GM19240 (cell line): Measurements from ENCODE around the gene SF1.

Source experiments
- DNase-seq: peaks from one replicate; pipeline ENCODE4 v3.0.0; 2011; ENCODE audit warnings: low spot score; ENCODE audit not compliant: insufficient read length

Gene SF1

DNA sequence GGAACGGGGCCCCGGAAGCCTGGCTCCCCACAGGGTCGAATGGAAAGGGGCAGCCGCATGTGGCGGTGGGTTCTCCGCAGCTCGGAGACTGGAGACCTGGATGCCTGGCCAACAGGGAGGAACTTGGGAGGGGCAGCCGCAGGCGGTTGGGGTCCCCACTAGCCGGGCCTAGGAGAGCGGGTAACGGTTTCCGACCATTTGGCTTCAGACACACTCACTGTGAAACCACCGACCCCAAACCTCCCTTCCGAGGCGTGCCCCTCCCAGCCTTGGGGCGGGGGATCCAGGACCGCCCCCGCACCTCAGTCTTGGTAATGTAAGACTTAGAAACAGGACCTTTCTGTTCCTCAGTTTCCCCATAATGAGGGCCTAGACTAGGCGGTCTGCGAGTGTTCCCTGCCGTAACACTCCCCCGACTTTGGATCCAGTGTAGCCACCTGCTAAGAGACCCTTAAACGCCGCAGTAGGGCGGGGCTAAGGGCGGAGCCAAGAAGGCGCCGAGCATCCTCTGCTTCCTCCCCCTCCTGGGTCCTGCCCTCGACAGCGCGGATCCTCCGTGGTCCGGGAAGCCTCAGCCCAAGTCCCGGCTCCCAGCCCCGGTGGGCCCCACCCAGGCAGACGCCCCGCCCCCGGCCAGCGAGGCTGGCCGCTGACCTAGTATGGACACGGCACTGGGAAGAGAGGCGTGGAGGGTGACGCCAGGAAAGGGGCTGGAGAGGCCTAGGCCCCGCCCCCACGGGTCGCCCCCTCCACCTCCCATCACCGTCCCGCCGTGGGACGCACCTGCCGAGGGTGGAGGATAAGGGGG lies 32.6 kb downstream of the SF1 start:
- peak; percentile 67 for DNase-seq

- DNase-seq: no peak
Measured at GRCh38 chr11:64745189-64745520, 33.2 kb downstream of the SF1 start.

- DNase-seq: no peak
Measured at GRCh38 chr11:64744544-64745188, 33.7 kb downstream of the SF1 start.

DNA sequence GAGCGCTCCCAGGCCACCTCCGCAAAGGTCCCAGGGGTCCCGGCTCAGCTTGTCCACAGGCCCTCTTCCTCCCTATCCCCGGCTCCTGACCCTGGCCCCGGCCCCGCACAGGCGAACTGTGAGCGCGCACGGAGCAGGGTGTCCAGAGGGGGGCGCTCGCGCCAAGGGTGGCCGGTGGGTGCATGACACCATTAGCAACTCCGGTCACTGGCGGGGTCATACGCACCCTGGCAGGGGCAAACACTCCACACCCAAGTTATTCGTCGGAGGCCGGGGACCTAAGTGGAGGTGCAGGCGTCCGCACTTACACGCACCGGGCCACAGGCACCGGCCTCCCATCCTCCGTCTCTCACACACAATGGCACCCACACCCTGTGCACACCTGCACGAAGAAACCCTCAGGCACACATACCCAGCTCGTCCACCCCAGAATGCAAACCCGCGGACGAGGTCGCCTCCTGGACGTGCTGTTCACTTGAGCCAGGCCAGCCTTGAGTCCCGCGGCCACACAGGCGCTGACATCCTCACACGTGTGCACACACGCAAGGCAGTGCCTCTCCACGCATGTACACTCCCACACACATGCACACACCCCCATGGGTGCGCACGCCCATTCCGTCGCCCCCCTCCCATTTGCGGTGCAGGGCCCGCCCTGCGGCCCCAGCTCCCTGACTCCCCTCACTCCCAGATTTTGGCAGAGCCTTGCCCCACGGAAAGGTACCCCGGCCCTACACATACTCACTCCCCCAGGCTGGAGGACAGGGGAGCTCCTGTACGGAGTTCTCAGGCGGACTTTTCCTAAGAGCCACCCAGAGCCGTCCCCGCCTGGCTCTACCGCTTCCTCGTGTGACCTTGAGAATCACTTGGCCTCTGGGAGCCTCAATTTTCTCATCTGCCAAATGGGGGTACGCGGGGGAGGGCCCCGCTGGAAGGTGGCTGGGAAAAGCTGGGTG lies 34.5 kb downstream of the SF1 start, which contains the start of gene RASGRP2:
RASGRP2 (minus strand) TSS at position 552 of the 953 bp plus-strand sequence. CDS start 1,276 bp downstream, outside the sequence.
- DNase-seq: no peak

DNA sequence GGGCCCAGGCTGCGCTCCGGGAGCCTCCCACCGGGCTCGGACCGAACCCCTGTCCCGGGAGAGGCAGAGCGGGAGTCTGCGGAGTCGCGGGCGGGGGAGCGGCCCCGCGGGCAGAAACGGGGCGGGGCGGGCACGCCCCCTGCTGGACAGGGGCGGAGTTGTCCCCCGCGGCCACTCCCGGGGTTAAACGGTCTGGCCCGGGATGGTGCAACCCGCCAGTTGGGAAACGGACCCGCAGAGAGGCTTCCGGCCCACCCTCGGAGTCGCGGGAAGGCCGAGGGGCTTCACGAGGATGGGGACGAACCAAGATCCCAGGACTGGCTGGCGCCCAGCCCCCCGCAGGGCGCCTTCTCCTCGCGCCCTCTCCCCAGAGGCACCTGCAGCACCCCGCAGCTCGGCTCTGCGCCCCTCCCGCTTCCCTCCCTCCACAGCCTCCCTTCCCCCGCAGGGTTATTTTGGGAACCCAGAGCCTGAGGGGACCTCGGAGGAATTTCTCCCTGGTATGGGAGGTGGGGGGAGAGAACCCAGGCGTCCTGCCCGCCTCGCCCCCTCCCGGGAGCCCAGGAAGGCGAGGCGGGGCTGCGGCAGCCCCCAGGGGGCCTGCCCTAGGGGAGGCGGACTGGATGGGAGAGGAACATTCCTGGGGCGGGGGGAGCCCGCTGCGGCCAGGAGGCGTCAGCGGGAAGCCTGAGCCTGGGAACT lies 35.3 kb downstream of the SF1 start:
- peak; percentile 84 for DNase-seq

DNA sequence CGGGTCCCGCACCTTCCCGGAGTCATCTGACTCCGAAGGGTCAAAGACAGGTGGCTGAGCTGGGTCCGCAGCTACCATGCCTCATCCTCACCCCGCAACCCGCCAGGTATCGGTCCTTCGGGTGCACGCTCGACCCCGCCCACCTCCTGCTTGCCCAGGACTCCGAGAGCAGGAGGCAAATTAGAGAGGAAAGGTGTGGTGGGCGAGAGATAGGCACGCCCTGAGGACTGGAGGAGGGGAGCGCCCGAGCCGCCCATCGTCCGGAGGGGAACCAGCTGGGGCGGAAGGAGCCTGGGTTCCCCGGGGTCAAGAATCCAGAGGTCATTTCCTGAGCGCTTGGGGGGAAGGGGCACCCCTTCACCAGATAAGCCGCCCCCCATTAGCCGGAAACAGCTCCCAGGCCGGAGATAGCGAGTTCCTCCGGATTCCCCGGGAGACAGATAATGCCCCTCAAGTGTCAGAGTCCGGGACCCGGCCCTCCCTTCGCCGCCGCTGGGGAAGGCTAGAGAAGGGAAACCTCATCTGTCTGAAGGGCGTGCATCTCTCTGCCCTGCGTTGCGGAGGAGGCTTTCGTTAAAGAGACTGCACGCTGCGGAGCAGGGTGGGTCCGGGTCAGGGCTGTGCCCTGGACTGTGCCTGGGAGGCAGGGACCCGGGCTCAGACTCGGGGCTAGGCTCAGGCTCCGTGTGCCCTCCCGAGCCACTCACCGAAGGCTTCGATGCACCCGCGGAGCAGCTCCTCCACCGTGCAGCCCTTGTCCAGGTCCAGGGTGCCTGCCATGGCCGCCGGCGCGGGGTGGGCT lies 36.1 kb downstream of the SF1 start:
- no peak for DNase-seq

- no peak for DNase-seq
Measured at GRCh38 chr11:64741375-64742086, 36.8 kb downstream of the SF1 start.

GRCh38 chr11:64739871-64740270 lies 38.5 kb downstream of the SF1 start:
- DNase-seq: no peak

GRCh38 chr11:64736654-64737053 lies 41.7 kb downstream of the SF1 start:
- DNase-seq: no peak

- DNase-seq: no peak
Measured at GRCh38 chr11:64735725-64736259, 42.5 kb downstream of the SF1 start.

DNA sequence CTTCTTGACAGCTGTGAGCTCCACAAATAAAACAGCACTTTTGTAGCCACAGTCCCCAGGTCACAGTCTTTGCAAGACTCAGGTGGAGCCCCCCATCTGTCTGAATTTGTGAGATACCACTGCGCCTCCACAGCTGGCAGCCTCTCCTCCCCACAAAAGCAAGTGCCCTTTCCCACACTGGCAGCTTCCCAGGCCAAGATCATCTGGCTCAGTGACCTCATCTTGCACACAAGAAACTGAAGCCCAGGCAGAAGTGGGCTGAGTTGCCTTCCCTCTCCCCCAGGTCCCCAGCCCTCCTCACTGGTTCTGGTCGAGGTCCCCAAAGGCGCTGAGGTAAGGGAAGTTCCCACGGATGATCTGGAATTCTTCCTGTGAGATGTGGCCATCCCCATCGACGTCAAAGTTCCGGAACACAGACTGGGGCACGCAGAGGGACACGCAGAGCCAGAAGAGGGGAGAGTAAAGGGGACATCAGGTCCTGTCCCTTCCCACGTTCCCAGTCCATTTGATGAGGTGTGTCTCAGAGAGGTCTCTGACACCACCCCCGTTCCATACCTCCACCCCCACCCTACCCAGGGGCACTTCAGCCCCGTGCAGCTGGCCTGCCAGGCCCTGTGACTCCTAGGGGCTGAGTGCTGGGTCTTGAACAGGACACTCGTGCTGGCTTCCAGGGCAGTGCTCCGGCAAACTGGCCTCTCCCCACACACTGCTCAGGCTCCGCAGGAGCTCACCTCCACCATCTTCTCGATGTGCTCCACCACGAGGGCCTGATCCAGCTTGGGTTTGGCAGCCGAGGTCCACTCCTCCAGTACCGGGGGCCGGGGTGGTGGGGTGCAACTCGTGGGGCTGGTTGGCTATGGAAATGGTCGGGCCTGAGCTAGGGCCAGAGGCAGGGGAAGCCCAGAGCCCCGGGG lies 43.3 kb downstream of the SF1 start:
- no peak for DNase-seq

DNA sequence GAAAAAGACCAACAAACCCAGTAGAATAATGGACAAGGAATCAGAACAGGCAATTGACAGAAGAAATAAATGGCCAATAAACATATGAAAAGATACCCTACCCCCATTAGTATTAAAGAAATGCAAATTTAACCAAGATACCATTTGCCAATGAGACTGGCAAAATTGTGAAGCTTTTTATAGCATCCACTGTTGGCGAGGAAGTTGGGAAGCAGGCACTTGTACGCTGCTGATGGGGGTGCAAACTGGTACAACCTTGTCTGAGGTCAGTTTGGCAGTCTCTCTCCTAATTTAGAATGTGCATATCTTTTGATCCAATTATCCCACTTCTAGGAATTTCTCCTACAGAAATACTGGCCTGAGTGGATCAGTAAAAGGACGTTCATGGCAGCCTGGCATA lies 46.7 kb downstream of the SF1 start:
- DNase-seq: no peak

DNA sequence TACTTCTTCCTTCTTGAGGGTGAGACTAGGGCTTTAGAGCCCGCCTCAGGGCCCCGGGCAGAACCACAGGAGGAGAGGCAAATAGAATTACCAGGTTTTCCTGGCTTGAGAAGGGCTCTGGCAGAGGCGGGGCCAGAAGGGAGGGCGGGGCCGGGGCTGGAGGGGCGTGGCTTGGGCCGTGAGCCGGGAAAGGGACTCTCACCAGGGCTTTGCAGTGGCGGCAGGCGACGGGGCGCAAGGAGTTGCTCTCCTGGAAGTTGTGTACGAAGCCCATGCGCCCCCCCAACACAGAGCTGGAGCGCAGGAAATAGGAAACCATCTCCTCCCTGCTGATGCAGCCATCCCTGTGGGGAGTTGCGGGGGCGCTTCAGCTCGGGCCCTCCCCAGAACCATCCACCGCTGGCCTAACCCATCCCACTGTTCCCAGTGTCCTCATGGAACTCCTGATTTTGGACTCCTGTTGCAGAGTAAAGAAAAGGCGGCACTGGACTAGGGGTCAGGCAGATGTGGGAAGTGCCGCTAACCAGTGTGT lies 48.4 kb downstream of the SF1 start:
- no peak for DNase-seq

- DNase-seq: no peak
Measured at GRCh38 chr11:64728757-64729365, 49.5 kb downstream of the SF1 start.

DNA sequence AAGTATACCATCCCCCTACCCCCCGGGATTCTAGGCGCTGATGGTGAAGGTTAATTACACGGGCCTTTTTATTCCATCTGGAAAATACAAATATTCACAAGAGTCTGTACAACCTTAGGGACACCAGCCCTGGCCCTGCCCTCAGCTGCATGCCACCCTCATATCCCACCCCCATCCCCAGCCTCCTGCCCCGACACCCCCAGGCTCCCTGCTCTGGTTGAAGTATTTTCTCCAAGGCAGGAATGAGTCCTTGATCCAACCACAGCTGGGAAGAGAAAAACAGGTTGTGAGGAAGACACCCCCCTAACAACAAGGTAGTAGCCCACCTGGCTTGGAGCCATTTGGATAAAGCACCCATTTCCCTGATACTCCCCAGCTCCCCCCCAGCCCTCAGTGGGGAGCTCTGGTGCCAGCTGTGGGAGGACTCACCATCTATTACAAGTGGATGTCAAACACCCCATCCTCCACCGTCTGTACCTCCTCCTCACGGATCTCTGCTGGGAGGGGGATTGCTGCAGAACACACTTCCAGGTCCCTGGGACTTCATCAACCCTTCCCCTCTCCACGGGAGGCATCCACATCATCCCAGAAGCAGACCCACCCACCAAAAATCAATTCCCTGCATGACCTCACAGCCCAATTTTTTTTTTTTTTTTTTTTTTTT lies 51.3 kb downstream of the SF1 start:
- no peak for DNase-seq

DNA sequence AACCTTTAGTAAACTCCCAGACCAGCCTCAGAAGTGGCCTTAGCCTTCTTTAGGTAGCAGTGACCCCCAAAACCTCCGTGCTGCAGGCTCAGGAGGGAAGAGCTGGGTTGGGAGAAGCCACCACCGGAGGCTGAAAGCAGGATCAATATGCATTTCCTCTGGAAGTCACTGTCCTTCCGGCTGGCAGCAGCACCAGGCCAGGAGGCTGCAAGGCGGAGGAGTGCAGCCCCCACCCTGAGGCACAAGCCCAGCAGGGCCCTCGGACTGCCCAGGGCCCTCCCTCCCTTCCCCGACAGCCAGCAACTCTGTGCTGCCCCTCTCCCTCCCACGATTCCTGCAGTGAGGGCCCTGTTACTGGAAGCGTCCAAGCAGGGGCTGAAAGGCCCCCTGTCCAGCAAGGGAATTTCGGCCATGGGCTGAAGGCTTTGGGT lies 52.1 kb downstream of the SF1 start:
- DNase-seq: no peak

- no peak for DNase-seq
Measured at GRCh38 chr11:64724863-64725532, 53.3 kb downstream of the SF1 start.
